H1 (cell line): ENCODE data around the gene PPM1L. TPM values are rescaled to one million over a fixed set of nuclear protein-coding genes. Genes with fewer than 3 reads are reported as not detected.

Experiments used
- CTCF ChIA-PET: fragments of 300-600 bp; sonication (Branson Sonifier 250); formaldehyde crosslinking; loops from one replicate; lab custom pipeline; 2021; ENCODE audit not compliant: partially characterized antibody; lab: Charles Lee
- POLR2A ChIA-PET: fragments of 300-600 bp; sonication (Branson Sonifier 250); formaldehyde crosslinking; loops from one replicate; lab custom pipeline; 2021; ENCODE audit warnings: inconsistent platforms; ENCODE audit not compliant: partially characterized antibody; lab: Charles Lee
- DNase-seq, 2 experiments: peaks; one replicate each; pipeline versions ENCODE4 v3.0.0 to v3.0.0-alpha.2; 2010 to 2022; ENCODE audit warnings: low spot score in 2 of 2, low read depth in 1 of 2, mixed read lengths in 1 of 2
- FAIRE-seq: peaks from 2 replicates; lab custom pipeline; 2011; peaks lifted over from hg19 to GRCh38; lab: Jason Lieb, UNC
- H2AFZ ChIP-seq: 2 replicates; pipeline ENCODE4 v1.8.1; 2012; ENCODE audit warnings: low read length, inconsistent platforms
- H2AK5ac ChIP-seq: 2 replicates; pipeline ENCODE4 v1.6.1; 2013; ENCODE audit warnings: low read depth, low read length
- H2BK120ac ChIP-seq: replicated peaks from 2 replicates; pipeline ENCODE3; 2013; ENCODE audit warnings: low read depth, low read length, inconsistent platforms
- H2BK12ac ChIP-seq: 2 replicates; pipeline ENCODE4 v1.6.1; 2013; ENCODE audit warnings: low read depth, low read length
- H2BK15ac ChIP-seq: 2 replicates; pipeline ENCODE4 v1.6.1; 2013; ENCODE audit warnings: low read length
- H2BK20ac ChIP-seq: 2 replicates; pipeline ENCODE4 v1.6.1; 2013; ENCODE audit warnings: low read length
- H2BK5ac ChIP-seq: 2 replicates; pipeline ENCODE4 v1.6.1; 2013; ENCODE audit warnings: low read depth, low read length
- H3K14ac ChIP-seq: 2 replicates; pipeline ENCODE4 v1.6.1; 2013; ENCODE audit warnings: inconsistent platforms; ENCODE audit not compliant: insufficient read length
- H3K18ac ChIP-seq: 2 replicates; pipeline ENCODE4 v1.6.1; 2013; ENCODE audit warnings: low read length; ENCODE audit errors: extremely low read depth
- H3K23ac ChIP-seq: 2 replicates; pipeline ENCODE4 v1.6.1; 2013; ENCODE audit warnings: inconsistent platforms; ENCODE audit not compliant: insufficient read length
- H3K23me2 ChIP-seq: 2 replicates; pipeline ENCODE4 v1.6.1; 2013; ENCODE audit warnings: low read depth, low read length
- H3K27ac ChIP-seq: 2 replicates; pipeline ENCODE4 v1.6.1; 2011; ENCODE audit warnings: low read depth, low read length, inconsistent platforms
- H3K27me3 ChIP-seq, 4 experiments: replicated peaks in 1 of 4; 1 replicate in 1 of 4; 2 replicates in 3 of 4; pipeline versions ENCODE4 v1.6.1 to v1.8.1; 2011 to 2013; ENCODE audit warnings: low read length in 3 of 4, mild to moderate bottlenecking in 3 of 4, inconsistent platforms in 2 of 4, mixed read lengths in 2 of 4, moderate library complexity in 1 of 4; ENCODE audit not compliant: control insufficient read depth in 3 of 4, insufficient read depth in 3 of 4; ENCODE audit errors: extremely low read depth in 1 of 4
- H3K36me3 ChIP-seq, 4 experiments: 2 replicates each; pipeline versions ENCODE4 v1.6.1 to v1.8.1; 2011 to 2013; ENCODE audit warnings: mild to moderate bottlenecking in 4 of 4, low read length in 3 of 4, moderate library complexity in 2 of 4, control low read depth in 1 of 4, inconsistent platforms in 1 of 4; ENCODE audit not compliant: insufficient read depth in 4 of 4, control insufficient read depth in 2 of 4
- H3K4ac ChIP-seq: replicated peaks from 2 replicates; pipeline ENCODE3; 2013; ENCODE audit warnings: low read length, low read depth, mixed read lengths, inconsistent platforms; ENCODE audit not compliant: insufficient read length
- H3K4me1 ChIP-seq, 4 experiments: replicated peaks in 1 of 4; 1 replicate in 1 of 4; 2 replicates in 3 of 4; pipeline versions ENCODE4 v1.6.1 to v1.8.1; 2011 to 2013; ENCODE audit warnings: low read length in 3 of 4, inconsistent platforms in 2 of 4, mixed read lengths in 1 of 4; ENCODE audit not compliant: insufficient read depth in 4 of 4, control insufficient read depth in 3 of 4
- H3K4me2 ChIP-seq, 2 experiments: 2 replicates each; pipeline versions ENCODE4 v1.6.1 to v1.8.1; 2011 to 2013; ENCODE audit warnings: low read depth in 2 of 2, low read length in 2 of 2, control low read depth in 1 of 2, inconsistent platforms in 1 of 2, mild to moderate bottlenecking in 1 of 2; ENCODE audit not compliant: insufficient read depth in 1 of 2
- H3K4me3 ChIP-seq, 4 experiments: fragments of 200-600, 300-600 bp in 1 of 4; sonication (generic), shearing (Covaris generic), sonication (Bioruptor Twin) in 1 of 4; 2 replicates each; pipeline versions ENCODE4 v1.5.1 to v1.8.1; 2011 to 2016; ENCODE audit warnings: low read length in 4 of 4, low read depth in 3 of 4, control low read depth in 2 of 4, inconsistent platforms in 2 of 4, mild to moderate bottlenecking in 2 of 4, mixed read lengths in 1 of 4, moderate library complexity in 1 of 4; ENCODE audit not compliant: insufficient read depth in 2 of 4; ENCODE audit errors: extremely low read depth in 1 of 4
- H3K56ac ChIP-seq: replicated peaks from 2 replicates; pipeline ENCODE3; 2013; ENCODE audit warnings: low read depth, mild to moderate bottlenecking, mixed read lengths, low read length, inconsistent platforms; ENCODE audit not compliant: insufficient read length
- H3K79me1 ChIP-seq: 2 replicates; pipeline ENCODE4 v1.6.1; 2013; ENCODE audit warnings: low read depth, low read length, control low read depth
- H3K79me2 ChIP-seq, 2 experiments: 2 replicates each; pipeline versions ENCODE4 v1.6.1 to v1.8.1; 2012 to 2013; ENCODE audit warnings: low read length in 2 of 2, mild to moderate bottlenecking in 2 of 2, inconsistent platforms in 1 of 2; ENCODE audit not compliant: insufficient read depth in 2 of 2, control insufficient read depth in 1 of 2
- H3K9ac ChIP-seq, 4 experiments: replicated peaks in 1 of 4; 1 replicate in 1 of 4; 2 replicates in 3 of 4; pipeline versions ENCODE4 v1.6.1 to v1.8.1; 2011 to 2013; ENCODE audit warnings: low read depth in 3 of 4, low read length in 3 of 4, control low read depth in 2 of 4, mild to moderate bottlenecking in 2 of 4, moderate library complexity in 2 of 4, inconsistent platforms in 1 of 4; ENCODE audit errors: extremely low read depth in 1 of 4
- H3K9me3 ChIP-seq, 2 experiments: 2 replicates each; pipeline versions ENCODE4 v1.6.1 to v1.8.1; 2012 to 2013; ENCODE audit warnings: mild to moderate bottlenecking in 2 of 2, moderate library complexity in 2 of 2, control low read depth in 1 of 2, inconsistent platforms in 1 of 2, low read depth in 1 of 2, low read length in 1 of 2, mixed read lengths in 1 of 2; ENCODE audit not compliant: insufficient read depth in 2 of 2
- H4K20me1 ChIP-seq, 2 experiments: replicated peaks in 1 of 2; 2 replicates each; pipeline versions ENCODE3 to v1.8.1; 2011 to 2013; ENCODE audit warnings: inconsistent platforms in 2 of 2, low read length in 2 of 2, mild to moderate bottlenecking in 1 of 2; ENCODE audit not compliant: insufficient read depth in 2 of 2, control insufficient read depth in 1 of 2
- H4K5ac ChIP-seq: 2 replicates; pipeline ENCODE4 v1.6.1; 2013; ENCODE audit warnings: low read length, low read depth, mixed read lengths, inconsistent platforms; ENCODE audit not compliant: insufficient read length
- H4K8ac ChIP-seq: 2 replicates; pipeline ENCODE4 v1.8.0; 2013; ENCODE audit warnings: mild to moderate bottlenecking, moderate library complexity, low read length, inconsistent platforms; ENCODE audit not compliant: insufficient read depth; ENCODE audit errors: extremely low read depth
- H4K91ac ChIP-seq: replicated peaks from 2 replicates; pipeline ENCODE3; 2013; ENCODE audit warnings: low read length, mixed read lengths, inconsistent platforms; ENCODE audit not compliant: insufficient read length
- BRCA1 ChIP-seq: IDR thresholded peaks from 2 replicates; pipeline ENCODE4 v1.6.1; 2012; ENCODE audit warnings: low read depth, low read length, improper control_type of control experiment
- CEBPB ChIP-seq: IDR thresholded peaks from 2 replicates; pipeline ENCODE4 v1.6.1; 2012; ENCODE audit warnings: low read depth, low read length
- CTBP2 ChIP-seq: IDR thresholded peaks from 2 replicates; pipeline ENCODE4 v1.7.0; 2011; ENCODE audit warnings: borderline replicate concordance, mild to moderate bottlenecking, moderate library complexity, mixed read lengths, low read length; ENCODE audit not compliant: insufficient read depth, insufficient read length
- EZH2 ChIP-seq: fragments of 200-600 bp; sonication (generic); IDR thresholded peaks from 2 replicates; pipeline ENCODE4 v1.7.1; 2012; ENCODE audit warnings: low read depth, mild to moderate bottlenecking, moderate library complexity, low read length, inconsistent platforms; ENCODE audit not compliant: severe bottlenecking
- FOSL1 ChIP-seq: IDR thresholded peaks from 2 replicates; pipeline ENCODE4 v1.6.1; 2011; ENCODE audit warnings: mild to moderate bottlenecking, low read depth, low read length, moderate library complexity; ENCODE audit not compliant: insufficient read depth
- GABPA ChIP-seq: IDR thresholded peaks from 2 replicates; pipeline ENCODE4 v1.6.1; 2011; ENCODE audit warnings: mild to moderate bottlenecking, low read length, moderate library complexity, borderline replicate concordance; ENCODE audit not compliant: insufficient read depth
- MAFK ChIP-seq: IDR thresholded peaks from 2 replicates; pipeline ENCODE4 v1.6.1; 2012; ENCODE audit warnings: low read depth, mild to moderate bottlenecking, improper control_type of control experiment, low read length
- NANOG ChIP-seq: IDR thresholded peaks from 2 replicates; pipeline ENCODE4 v1.6.1; 2011; ENCODE audit warnings: low read length, low read depth, mild to moderate bottlenecking, inconsistent platforms; ENCODE audit not compliant: insufficient read depth, poor library complexity, severe bottlenecking
- RFX5 ChIP-seq: IDR thresholded peaks from 2 replicates; pipeline ENCODE4 v1.6.1; 2011; ENCODE audit warnings: low read depth, low read length, improper control_type of control experiment, borderline replicate concordance
- RNF2 ChIP-seq: fragments of 200-900, 300-1000 bp; sonication (generic); IDR thresholded peaks from 2 replicates; pipeline ENCODE4 v1.7.1; 2016; ENCODE audit warnings: borderline replicate concordance, low read depth, mild to moderate bottlenecking, antibody characterized with exemption, low read length; ENCODE audit not compliant: poor library complexity, severe bottlenecking; ENCODE audit errors: missing control alignments
- TAF1 ChIP-seq: IDR thresholded peaks from 2 replicates; pipeline ENCODE4 v1.6.1; 2011; ENCODE audit warnings: mild to moderate bottlenecking, low read depth, low read length
- TAF7 ChIP-seq: optimal IDR thresholded peaks from 2 replicates; pipeline ENCODE3; 2011; ENCODE audit warnings: low read depth, mild to moderate bottlenecking, inconsistent platforms, low read length, moderate library complexity, borderline replicate concordance
- TBP ChIP-seq: IDR thresholded peaks from 2 replicates; pipeline ENCODE4 v1.6.1; 2011; ENCODE audit warnings: low read depth, low read length, improper control_type of control experiment
- polyA plus RNA-seq, 7 experiments: library from polyadenylated mRNA; depleted of rRNA in 3 of 7; stranded (reverse) in 5 of 7; unstranded in 2 of 7; fragments of >200 nt in 5 of 7; fragments of 200-250 nt in 2 of 7; gene quantifications; 1 replicate in 5 of 7; 2 replicates in 1 of 7; 4 replicates in 1 of 7; pipeline versions ENCODE4 v1.2.1 to v1.2.3, GENCODE V29; 2011 to 2013; ENCODE audit warnings: missing spikeins in 2 of 7, mixed read lengths in 2 of 7
- total RNA-seq: library from RNA; stranded (reverse); fragmentation: NEBNext Ultra II Directional; extraction: Animal tissue kit (Norgen Biotek cat#: 25700); gene quantifications from 2 replicates; pipeline ENCODE4 v1.2.1, GENCODE V29; 2021

PPM1L gene
- total and polyA plus RNA-seq, 2 of the 8 experiments (the other 6 are each of a cell fraction or from before 2014, with no cell fraction given): 2.8 to 18.1 TPM

GRCh38 chr3:160906646-160907045 lies 150.6 kb downstream of the PPM1L start:
- Histone ChIP-seq H4K8ac (no peak overlapping the region), H2BK15ac (no peak overlapping the region), H2BK120ac (no peak overlapping the region), H3K36me3 (no peaks in the 10 kb centered on the region), H3K9me3 (peaks cover 2 to 3% of the 10 kb centered on the region in 2 experiments; a peak in 2 of 4 replicates), H2AK5ac (no peak overlapping the region), H3K79me2 (no peaks in the 10 kb centered on the region), H4K20me1 (no peaks in the 10 kb centered on the region), H4K5ac (no peak overlapping the region), H3K23ac (no peak overlapping the region), H3K9ac (no peak overlapping the region), H4K91ac (no peak overlapping the region), H2BK20ac (no peak overlapping the region), H3K4me2 (no peak overlapping the region), H3K14ac (no peak overlapping the region), H2BK5ac (no peak overlapping the region), H3K79me1 (no peaks in the 10 kb centered on the region), H3K27me3 (no peaks in the 10 kb centered on the region), H3K56ac (no peak overlapping the region), H2AFZ (no peak overlapping the region), H3K4me1 (peaks cover 0 to under 1% (median 0%) of the 10 kb centered on the region in 4 experiments; a peak in 1 of 7 replicates), H3K4ac (no peak overlapping the region), H3K27ac (no peak overlapping the region), H2BK12ac (no peak overlapping the region), H3K18ac (no peak overlapping the region), H3K23me2 (peaks cover 3% of the 10 kb centered on the region; the same call in 1 of the 2 replicates), H3K4me3 (no peak overlapping the region)
- ChIA-PET CTCF (interaction anchor here (0.6 to 3.7 kb wide), 5 partner anchors 12 to 333 kb away, joined by 3 to 15 read pairs (median 3); no protein-coding TSS in a partner anchor), POLR2A (no interaction called here)
- FAIRE-seq: no peak
- DNase-seq: no peak
- TF ChIP-seq TAF7 (no peak), CEBPB (no peak), TBP (no peak), NANOG (no peak), RNF2 (no peak), MAFK (no peak), TAF1 (no peak), CTBP2 (no peak), FOSL1 (no peak), EZH2 (no peak), RFX5 (no peak), BRCA1 (no peak), GABPA (no peak)
